Activated T-cell treated with anti-CD3 and anti-CD28 coated beads for 48 hours (primary cell): ENCODE measurements around the gene PPP2R3A.
"Not testable (repeated sequence)": the region's sequence is repeated elsewhere in the genome, so short reads cannot be mapped to it uniquely, and the experiment has no call there.

Experiments used
- DNase-seq: peaks from one replicate; pipeline ENCODE4 v3.0.0-alpha.2; 2020; ENCODE audit warnings: low read depth

The PPP2R3A gene, protein sequence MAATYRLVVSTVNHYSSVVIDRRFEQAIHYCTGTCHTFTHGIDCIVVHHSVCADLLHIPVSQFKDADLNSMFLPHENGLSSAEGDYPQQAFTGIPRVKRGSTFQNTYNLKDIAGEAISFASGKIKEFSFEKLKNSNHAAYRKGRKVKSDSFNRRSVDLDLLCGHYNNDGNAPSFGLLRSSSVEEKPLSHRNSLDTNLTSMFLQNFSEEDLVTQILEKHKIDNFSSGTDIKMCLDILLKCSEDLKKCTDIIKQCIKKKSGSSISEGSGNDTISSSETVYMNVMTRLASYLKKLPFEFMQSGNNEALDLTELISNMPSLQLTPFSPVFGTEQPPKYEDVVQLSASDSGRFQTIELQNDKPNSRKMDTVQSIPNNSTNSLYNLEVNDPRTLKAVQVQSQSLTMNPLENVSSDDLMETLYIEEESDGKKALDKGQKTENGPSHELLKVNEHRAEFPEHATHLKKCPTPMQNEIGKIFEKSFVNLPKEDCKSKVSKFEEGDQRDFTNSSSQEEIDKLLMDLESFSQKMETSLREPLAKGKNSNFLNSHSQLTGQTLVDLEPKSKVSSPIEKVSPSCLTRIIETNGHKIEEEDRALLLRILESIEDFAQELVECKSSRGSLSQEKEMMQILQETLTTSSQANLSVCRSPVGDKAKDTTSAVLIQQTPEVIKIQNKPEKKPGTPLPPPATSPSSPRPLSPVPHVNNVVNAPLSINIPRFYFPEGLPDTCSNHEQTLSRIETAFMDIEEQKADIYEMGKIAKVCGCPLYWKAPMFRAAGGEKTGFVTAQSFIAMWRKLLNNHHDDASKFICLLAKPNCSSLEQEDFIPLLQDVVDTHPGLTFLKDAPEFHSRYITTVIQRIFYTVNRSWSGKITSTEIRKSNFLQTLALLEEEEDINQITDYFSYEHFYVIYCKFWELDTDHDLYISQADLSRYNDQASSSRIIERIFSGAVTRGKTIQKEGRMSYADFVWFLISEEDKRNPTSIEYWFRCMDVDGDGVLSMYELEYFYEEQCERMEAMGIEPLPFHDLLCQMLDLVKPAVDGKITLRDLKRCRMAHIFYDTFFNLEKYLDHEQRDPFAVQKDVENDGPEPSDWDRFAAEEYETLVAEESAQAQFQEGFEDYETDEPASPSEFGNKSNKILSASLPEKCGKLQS (N-terminal part only)

GRCh38 chr3:135965506-135966270, at the start of gene PPP2R3A:
Gene PPP2R3A (plus strand): TSS chr3:135965728. CDS start chr3:136001499, 35,771 bp downstream.
- peak; percentile 73 for DNase-seq

DNA sequence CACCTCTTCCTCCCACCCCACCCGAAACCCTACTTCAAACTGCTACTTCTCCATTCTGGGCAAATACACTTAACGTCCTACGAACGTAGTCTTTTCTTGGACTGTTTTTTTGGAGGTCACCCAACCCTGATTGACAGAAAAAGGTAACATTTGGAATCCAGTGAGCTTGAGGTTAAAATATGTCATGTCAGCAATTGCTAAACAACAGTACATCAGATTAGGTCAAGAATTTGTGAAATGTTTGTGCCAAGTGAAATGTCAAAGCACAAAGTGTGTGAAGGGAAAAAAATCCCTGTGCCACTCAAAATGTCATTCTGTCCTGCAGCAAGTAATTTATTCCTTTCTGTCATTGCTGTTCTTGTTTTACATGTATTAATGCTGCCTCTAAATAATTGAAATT, 49.2 kb upstream of the PPP2R3A start:
- DNase-seq: no peak

- DNase-seq: no peak
These were observed 48.5 kb upstream of the PPP2R3A start for GRCh38 chr3:135917076-135917475.

- DNase-seq: no peak
These were observed 47.5 kb upstream of the PPP2R3A start for GRCh38 chr3:135917927-135918597.

DNA sequence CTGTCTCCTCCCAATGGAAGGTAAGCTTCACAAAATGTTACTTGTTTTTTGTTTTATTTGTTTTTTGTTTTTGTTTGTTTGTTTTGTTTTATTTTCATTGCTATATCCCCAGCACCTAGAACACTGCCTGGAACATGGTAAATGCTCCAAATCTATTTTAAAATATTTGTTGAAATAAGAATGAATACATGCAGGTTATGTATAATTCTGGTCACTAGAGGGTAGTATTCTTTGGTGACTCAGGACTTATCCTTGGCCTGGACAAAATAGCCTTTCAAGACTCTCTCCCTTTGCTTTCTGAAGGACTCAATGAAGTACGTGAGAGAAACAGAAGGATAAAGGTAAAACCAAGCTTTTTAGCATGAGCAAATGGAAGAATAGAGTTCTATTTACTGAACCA, 46.9 kb upstream of the PPP2R3A start:
- DNase-seq: no peak

- no peak for DNase-seq
These were observed 45.3 kb upstream of the PPP2R3A start for GRCh38 chr3:135920275-135920674.

DNA sequence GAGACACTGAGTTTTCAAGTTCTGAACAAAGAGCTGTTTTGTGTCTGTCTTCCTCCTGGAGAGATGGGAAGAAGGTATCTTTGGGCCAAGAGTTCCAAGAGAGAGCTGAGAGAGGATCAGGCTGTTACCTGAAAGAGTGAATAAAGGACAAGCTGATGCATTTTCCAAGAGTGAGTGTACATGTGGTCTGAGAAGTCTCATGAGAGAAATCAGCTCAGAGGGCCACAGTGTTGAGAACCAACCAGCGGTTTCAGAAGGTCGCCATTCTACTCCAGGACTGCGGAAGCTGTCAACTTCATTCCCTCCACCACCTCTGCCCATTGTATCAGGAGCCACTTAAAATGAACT, 42.7 kb upstream of the PPP2R3A start:
- DNase-seq: no peak

DNA sequence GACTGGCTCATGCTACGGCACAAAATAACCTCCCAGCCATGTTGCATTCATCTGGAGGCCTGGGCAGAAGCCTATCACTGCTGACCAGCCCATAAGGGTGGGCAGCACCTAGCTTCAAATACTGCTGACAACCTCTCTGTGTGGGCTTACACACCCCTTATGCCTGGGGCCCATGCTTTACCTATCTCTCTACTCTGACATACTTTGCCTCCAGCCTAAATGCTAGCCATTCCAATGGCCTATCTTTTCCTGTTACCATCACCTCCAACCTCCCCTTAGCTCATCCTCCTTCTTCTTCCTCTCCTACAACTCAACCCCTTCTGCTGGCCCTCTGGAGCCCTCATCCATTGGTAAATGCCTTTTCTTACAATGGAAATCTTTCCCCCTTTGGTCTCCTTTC, 41.0 kb upstream of the PPP2R3A start:
- no peak for DNase-seq

DNA sequence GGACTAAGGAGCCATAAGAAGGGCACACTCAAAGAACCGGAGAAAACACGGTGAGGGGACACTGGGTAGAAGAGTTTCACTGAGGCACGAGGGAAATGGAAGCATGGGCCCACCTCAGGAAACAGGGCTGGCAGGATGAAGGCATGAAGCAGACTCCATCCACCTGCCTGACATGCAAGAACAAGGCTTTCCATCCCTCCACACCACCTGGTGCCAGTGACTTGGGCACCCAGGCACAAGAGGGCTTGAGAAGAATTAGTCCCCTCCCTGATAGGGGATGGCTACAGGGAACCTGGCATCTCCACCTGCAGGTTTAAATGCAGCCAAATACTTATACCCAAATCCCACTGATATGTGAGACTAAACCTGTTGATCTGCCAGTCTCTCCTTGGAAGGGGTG, 38.9 kb upstream of the PPP2R3A start:
- DNase-seq: no peak

- DNase-seq: no peak
These were observed 38.4 kb upstream of the PPP2R3A start for GRCh38 chr3:135927155-135927554.

DNA sequence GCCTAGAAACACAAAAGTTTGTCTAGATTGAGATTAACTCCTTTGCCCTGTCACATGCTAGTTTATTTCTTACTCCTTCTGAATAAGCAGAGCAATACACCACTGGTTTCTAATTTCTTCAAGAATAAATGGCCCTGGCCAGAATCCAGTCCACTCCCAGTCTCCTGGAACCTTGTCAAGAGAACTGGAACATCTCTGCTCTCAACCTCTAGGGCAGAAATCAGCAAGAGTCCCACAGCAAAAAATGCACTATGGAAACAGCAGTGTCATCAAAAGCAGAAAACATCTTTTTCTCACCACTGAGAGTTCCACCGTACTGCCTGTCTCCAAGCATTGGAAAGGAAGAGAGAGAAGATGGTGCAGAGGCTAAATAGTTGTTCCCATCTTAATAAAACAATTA, 35.9 kb upstream of the PPP2R3A start:
- no peak for DNase-seq

DNA sequence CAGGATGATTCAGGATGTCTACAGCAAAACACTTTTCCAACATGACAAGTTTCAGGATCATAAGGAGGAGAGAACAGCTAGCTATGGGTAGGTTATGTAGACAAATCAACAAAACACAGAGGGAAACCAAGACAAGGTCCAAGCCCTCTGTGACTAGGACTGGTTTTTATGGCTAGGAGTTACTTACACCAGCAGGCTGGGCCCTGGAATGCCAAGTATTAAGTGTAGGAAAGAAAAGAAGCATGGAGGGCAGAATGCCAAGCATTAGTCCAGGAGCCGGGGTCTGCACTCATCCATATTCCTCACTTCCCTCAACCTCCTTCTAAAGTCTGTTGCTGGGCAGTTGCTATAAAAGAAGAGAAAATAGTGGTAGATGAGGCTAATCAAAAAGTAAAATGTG, 35.3 kb upstream of the PPP2R3A start:
- DNase-seq: no peak

GRCh38 chr3:135935171-135935570, 30.4 kb upstream of the PPP2R3A start:
- not testable (repeated sequence) for DNase-seq

DNA sequence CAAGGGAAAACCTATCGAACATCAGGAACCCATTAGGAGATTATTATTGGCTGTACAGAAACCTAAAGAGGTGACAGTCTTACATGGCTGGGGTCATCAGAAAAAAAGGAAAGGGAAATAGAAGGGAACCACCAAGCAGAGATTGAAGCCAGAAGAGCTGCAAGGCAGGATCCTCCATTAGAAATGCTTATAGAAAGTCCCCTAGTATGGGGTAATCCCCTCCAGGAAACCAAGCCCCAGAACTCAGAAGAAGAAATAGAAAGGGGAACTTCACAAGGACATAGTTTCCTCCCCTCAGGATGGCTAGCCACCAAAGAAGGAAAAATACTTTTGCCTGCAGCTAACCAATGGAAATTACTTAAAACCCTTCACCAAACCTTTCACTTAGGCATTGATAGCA, 27.8 kb upstream of the PPP2R3A start:
- DNase-seq: not testable (repeated sequence)

GRCh38 chr3:135944831-135945230, 20.7 kb upstream of the PPP2R3A start:
- DNase-seq: no peak

GRCh38 chr3:135950941-135951340, 14.6 kb upstream of the PPP2R3A start:
- DNase-seq: no peak

- no peak for DNase-seq
These were observed 1.2 kb upstream of the PPP2R3A start for GRCh38 chr3:135964160-135964955.

- no peak for DNase-seq
These were observed 411 bp upstream of the PPP2R3A start for GRCh38 chr3:135965129-135965505.

DNA sequence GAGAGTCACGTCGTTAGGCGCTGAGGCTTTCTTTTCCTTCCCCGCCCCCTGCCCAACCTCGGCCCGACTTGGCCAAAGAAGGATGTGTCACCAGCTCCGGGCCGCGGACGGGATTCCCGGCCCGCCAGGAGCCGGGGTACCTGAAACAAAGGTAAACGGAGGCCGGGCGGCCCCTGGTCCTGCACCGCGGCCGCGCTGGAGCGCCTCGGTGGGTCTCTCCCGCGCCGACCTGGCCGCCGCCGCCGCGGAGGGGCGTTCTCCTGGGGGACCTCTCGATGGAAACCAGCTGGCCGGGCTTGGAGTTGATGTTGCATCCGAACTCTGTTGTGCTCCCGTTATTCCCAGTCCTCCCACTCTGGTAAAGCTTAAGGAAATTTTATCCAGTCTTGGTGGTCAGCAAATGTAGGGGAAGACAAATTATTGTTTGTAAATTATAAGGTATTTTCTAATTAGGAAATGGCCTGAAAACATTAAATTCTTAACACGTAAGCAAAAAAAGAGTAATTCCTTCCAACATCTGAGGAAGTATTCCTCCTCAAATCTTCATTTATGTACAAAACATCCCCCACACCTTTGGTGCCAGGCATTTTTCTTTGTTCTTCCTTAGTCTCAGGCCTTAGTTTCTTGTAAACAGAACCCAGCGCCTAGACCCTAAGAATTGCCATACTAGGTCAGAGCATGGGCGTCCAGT, 888 bp downstream of the PPP2R3A start:
- no peak for DNase-seq

GRCh38 chr3:135966962-135967274, 1.4 kb downstream of the PPP2R3A start:
- DNase-seq: no peak
